ENCODE results near the gene STPG3. TPM values are rescaled to one million over a fixed set of nuclear protein-coding genes. Genes with fewer than 3 reads are reported as not detected.
A peak's percentile ranks its signal among the peaks of the same experiment; 100 is the strongest.

The STPG3 gene
- total and polyA plus RNA-seq, 2 of the 13 experiments (the other 11 are each of a cell fraction or from before 2014, with no cell fraction given): not detected

- TF ChIP-seq ZBTB40 (IDR thresholded peaks at IDR 0.05) (peak; percentile 66), ZBTB40 (CRISPR knock-in tag; IDR thresholded peaks at IDR 0.05) (peak; percentile 53; the same call in 1 of the 2 replicates), NBN (conservative IDR thresholded peaks at IDR 0.05) (no peak), CHCHD3 (CRISPR knock-in tag; IDR thresholded peaks at IDR 0.05) (0 out of 2 replicates have a peak, but pooled peaks have one; percentile 68), BORCS8-MEF2B (CRISPR knock-in tag; IDR thresholded peaks at IDR 0.05) (peak; percentile 92; the same call in 1 of the 2 replicates), ZNF607 (CRISPR knock-in tag; IDR thresholded peaks at IDR 0.05; ENCODE audit: borderline replicate concordance) (peak; percentile 74; the same call in 1 of the 2 replicates), RAD21 (CRISPR knock-in tag; IDR thresholded peaks at IDR 0.05) (0 out of 2 replicates have a peak, but pooled peaks have one; percentile 24), CEBPG (CRISPR knock-in tag; IDR thresholded peaks at IDR 0.05) (peak; percentile 34; the same call in 1 of the 2 replicates), BRD4 (CRISPR knock-in tag; IDR thresholded peaks at IDR 0.05) (peak; percentile 67; the same call in 1 of the 2 replicates), ISL2 (CRISPR knock-in tag; IDR thresholded peaks at IDR 0.05) (peak; percentile 53), ARNTL (CRISPR knock-in tag; IDR thresholded peaks at IDR 0.05) (no peak)
- TF ChIP-seq, protein P1, sequence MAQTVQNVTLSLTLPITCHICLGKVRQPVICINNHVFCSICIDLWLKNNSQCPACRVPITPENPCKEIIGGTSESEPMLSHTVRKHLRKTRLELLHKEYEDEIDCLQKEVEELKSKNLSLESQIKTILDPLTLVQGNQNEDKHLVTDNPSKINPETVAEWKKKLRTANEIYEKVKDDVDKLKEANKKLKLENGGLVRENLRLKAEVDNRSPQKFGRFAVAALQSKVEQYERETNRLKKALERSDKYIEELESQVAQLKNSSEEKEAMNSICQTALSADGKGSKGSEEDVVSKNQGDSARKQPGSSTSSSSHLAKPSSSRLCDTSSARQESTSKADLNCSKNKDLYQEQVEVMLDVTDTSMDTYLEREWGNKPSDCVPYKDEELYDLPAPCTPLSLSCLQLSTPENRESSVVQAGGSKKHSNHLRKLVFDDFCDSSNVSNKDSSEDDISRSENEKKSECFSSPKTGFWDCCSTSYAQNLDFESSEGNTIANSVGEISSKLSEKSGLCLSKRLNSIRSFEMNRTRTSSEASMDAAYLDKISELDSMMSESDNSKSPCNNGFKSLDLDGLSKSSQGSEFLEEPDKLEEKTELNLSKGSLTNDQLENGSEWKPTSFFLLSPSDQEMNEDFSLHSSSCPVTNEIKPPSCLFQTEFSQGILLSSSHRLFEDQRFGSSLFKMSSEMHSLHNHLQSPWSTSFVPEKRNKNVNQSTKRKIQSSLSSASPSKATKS (CRISPR knock-in tag; IDR thresholded peaks at IDR 0.05): no peak
- TF ChIP-seq, protein P2, sequence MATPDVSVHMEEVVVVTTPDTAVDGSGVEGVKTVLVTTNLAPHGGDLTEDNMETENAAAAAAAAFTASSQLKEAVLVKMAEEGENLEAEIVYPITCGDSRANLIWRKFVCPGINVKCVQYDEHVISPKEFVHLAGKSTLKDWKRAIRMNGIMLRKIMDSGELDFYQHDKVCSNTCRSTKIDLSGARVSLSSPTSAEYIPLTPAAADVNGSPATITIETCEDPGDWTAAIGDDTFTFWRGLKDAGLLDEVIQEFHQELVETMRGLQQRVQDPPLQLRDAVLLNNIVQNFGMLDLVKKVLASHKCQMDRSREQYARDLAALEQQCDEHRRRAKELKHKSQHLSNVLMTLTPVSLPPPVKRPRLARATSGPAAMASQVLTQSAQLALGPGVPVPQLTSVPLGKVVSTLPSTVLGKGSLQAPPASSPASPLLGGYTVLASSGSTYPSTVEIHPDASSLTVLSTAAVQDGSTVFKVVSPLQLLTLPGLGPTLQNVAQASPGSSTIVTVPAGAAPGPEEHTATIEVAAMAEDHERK (CRISPR knock-in tag; IDR thresholded peaks at IDR 0.05; ENCODE audit: low read depth): 0 out of 2 replicates have a peak, but pooled peaks have one; percentile 25
- TF ChIP-seq, protein P3, sequence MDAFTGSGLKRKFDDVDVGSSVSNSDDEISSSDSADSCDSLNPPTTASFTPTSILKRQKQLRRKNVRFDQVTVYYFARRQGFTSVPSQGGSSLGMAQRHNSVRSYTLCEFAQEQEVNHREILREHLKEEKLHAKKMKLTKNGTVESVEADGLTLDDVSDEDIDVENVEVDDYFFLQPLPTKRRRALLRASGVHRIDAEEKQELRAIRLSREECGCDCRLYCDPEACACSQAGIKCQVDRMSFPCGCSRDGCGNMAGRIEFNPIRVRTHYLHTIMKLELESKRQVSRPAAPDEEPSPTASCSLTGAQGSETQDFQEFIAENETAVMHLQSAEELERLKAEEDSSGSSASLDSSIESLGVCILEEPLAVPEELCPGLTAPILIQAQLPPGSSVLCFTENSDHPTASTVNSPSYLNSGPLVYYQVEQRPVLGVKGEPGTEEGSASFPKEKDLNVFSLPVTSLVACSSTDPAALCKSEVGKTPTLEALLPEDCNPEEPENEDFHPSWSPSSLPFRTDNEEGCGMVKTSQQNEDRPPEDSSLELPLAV (CRISPR knock-in tag; conservative IDR thresholded peaks at IDR 0.05; ENCODE audit: low read depth): 0 out of 2 replicates have a peak, but pooled peaks have one; percentile 40
Observed at GRCh38 chr9:137205126-137206069, 45.7 kb upstream of the STPG3 start, which contains the start of the genes NDOR1 and TMEM203 (continued).

Measured in HepG2 (cell line).